Keratinocyte (primary cell): ENCODE results near the gene AMN. TPM values are rescaled to one million over a fixed set of nuclear protein-coding genes. Genes with fewer than 3 reads are reported as not detected.

Source experiments
- DNase-seq: peaks from one replicate; pipeline ENCODE4 v3.0.0-alpha.2; 2011; ENCODE audit warnings: low read depth, missing footprints, low spot score
- FAIRE-seq: peaks from 2 replicates; lab custom pipeline; 2011; peaks lifted over from hg19 to GRCh38; lab: Jason Lieb, UNC
- H2AFZ ChIP-seq: 2 replicates; pipeline ENCODE4 v1.6.0; 2012; ENCODE audit warnings: low read length, control low read depth, inconsistent platforms; ENCODE audit not compliant: control insufficient read depth
- H3K27ac ChIP-seq: 2 replicates; pipeline ENCODE4 v1.5.1; 2011; ENCODE audit warnings: low read length; ENCODE audit not compliant: control insufficient read depth, insufficient read depth
- H3K27me3 ChIP-seq: 3 replicates; pipeline ENCODE4 v1.6.0; 2011; ENCODE audit warnings: low read length; ENCODE audit not compliant: control insufficient read depth, insufficient read depth; ENCODE audit errors: extremely low read depth
- H3K36me3 ChIP-seq, 2 experiments: 2 replicates in 1 of 2; 3 replicates in 1 of 2; pipeline ENCODE4 v1.5.1; 2011; ENCODE audit warnings: low read length in 2 of 2, mild to moderate bottlenecking in 1 of 2; ENCODE audit not compliant: control insufficient read depth in 2 of 2, insufficient read depth in 2 of 2; ENCODE audit errors: extremely low read depth in 1 of 2
- H3K4me1 ChIP-seq: 3 replicates; pipeline ENCODE4 v1.5.1; 2011; ENCODE audit warnings: low read length; ENCODE audit not compliant: control insufficient read depth, insufficient read depth; ENCODE audit errors: extremely low read depth
- H3K4me2 ChIP-seq: 3 replicates; pipeline ENCODE4 v1.6.0; 2011; ENCODE audit warnings: low read depth, low read length; ENCODE audit not compliant: control insufficient read depth, insufficient read depth; ENCODE audit errors: extremely low read depth
- H3K4me3 ChIP-seq, 3 experiments: fragments of 200-600 bp in 1 of 3; sonication (generic) in 1 of 3; 2 replicates in 2 of 3; 3 replicates in 1 of 3; pipeline ENCODE4 v1.5.1; 2011 to 2016; ENCODE audit warnings: low read length in 3 of 3, mild to moderate bottlenecking in 3 of 3, control low read depth in 2 of 3, inconsistent platforms in 1 of 3, low read depth in 1 of 3, mixed read lengths in 1 of 3, mixed run types in 1 of 3, moderate library complexity in 1 of 3; ENCODE audit not compliant: control insufficient read depth in 2 of 3, insufficient read depth in 2 of 3; ENCODE audit errors: extremely low read depth in 1 of 3
- H3K79me2 ChIP-seq: 2 replicates; pipeline ENCODE4 v1.6.0; 2012; ENCODE audit warnings: low read length; ENCODE audit not compliant: control insufficient read depth, insufficient read depth
- H3K9ac ChIP-seq: 3 replicates; pipeline ENCODE4 v1.6.0; 2011; ENCODE audit warnings: low read length; ENCODE audit not compliant: control insufficient read depth, insufficient read depth; ENCODE audit errors: extremely low read depth
- H3K9me1 ChIP-seq: 3 replicates; pipeline ENCODE4 v1.6.0; 2011; ENCODE audit warnings: low read length; ENCODE audit not compliant: control insufficient read depth, insufficient read depth; ENCODE audit errors: extremely low read depth
- H3K9me3 ChIP-seq: 2 replicates; pipeline ENCODE4 v1.5.1; 2012; ENCODE audit warnings: low read depth, low read length; ENCODE audit not compliant: control insufficient read depth
- H4K20me1 ChIP-seq: 3 replicates; pipeline ENCODE4 v1.6.0; 2011; ENCODE audit warnings: low read length; ENCODE audit not compliant: control insufficient read depth, insufficient read depth; ENCODE audit errors: extremely low read depth
- CTCF ChIP-seq, 3 experiments: IDR thresholded peaks in 1 of 3; conservative IDR thresholded peaks in 1 of 3; optimal IDR thresholded peaks in 1 of 3; 2 replicates in 2 of 3; 3 replicates in 1 of 3; pipeline versions ENCODE3 to v1.5.1; 2011; ENCODE audit warnings: low read length in 3 of 3, mild to moderate bottlenecking in 3 of 3, moderate library complexity in 2 of 3, control low read depth in 1 of 3, inconsistent platforms in 1 of 3; ENCODE audit not compliant: insufficient read depth in 2 of 3; ENCODE audit errors: extremely low read depth in 1 of 3
- EZH2 ChIP-seq: IDR thresholded peaks from one replicate; pipeline ENCODE4 v1.6.1; 2012; ENCODE audit warnings: inconsistent platforms, mild to moderate bottlenecking, low read length, moderate library complexity
- dilution Hi-C: fragments of 300-500 bp; cut with MboI; formaldehyde crosslinking; loops from one replicate; pipeline ENCODE4 v1.7.0; 2020; ENCODE audit warnings: low sequenced_read_pairs; ENCODE audit not compliant: extremely low pct_ligation_motif_present
- polyA plus RNA-seq, 5 experiments: library from polyadenylated mRNA; depleted of rRNA in 3 of 5; stranded (reverse) in 3 of 5; stranded (forward) in 1 of 5; unstranded in 1 of 5; fragments of >200 nt; gene quantifications; 1 replicate in 1 of 5; 2 replicates in 3 of 5; 3 replicates in 1 of 5; pipeline versions ENCODE4 v1.2.1 to v1.2.3, GENCODE V29; 2011 to 2012; ENCODE audit warnings: missing spikeins in 2 of 5, low read depth in 1 of 5, low replicate concordance in 1 of 5

Gene AMN
- polyA plus RNA-seq, 1 donor (not counting 4 experiments of a cell fraction or from before 2014, with no cell fraction given) = 0.22 TPM

GRCh38 chr14:102945346-102946130 lies 23.1 kb downstream of the AMN start:
- dilution Hi-C loops = no loop called here

GRCh38 chr14:102947321-102948103 lies 25.0 kb downstream of the AMN start:
- Histone ChIP-seq H3K4me3 (no peak overlapping the region), H3K4me2 (no peak overlapping the region), H2AFZ (no peak overlapping the region), H3K27ac (no peak overlapping the region), H3K9ac (no peak overlapping the region), H3K9me3 (no peaks in the 10 kb centered on the region), H3K4me1 (no peaks in the 10 kb centered on the region), H4K20me1 (peaks cover 3% of the 10 kb centered on the region), H3K9me1 (no peaks in the 10 kb centered on the region), H3K27me3 (no peaks in the 10 kb centered on the region), H3K36me3 (peaks cover 39% of the 10 kb centered on the region in 2 experiments), H3K79me2 (no peaks in the 10 kb centered on the region)
- DNase-seq (no peak), FAIRE-seq (no peak)
- no peak for TF ChIP-seq CTCF (optimal IDR thresholded peaks at IDR 0.05 in 1 of 3, IDR thresholded peaks at IDR 0.05 in 1 of 3, conservative IDR thresholded peaks at IDR 0.05 in 1 of 3; ENCODE audit: extremely low read depth in 1 of 3, insufficient read depth in 2 of 3, low read length in 3 of 3)
- no peak for TF ChIP-seq EZH2
- dilution Hi-C loops = no loop called here

More at GRCh38 chr14:102945346-102946130, 23.1 kb downstream of the AMN start:
- H3K4me2 ChIP-seq = no peak overlapping the region
- H3K4me3 ChIP-seq = no peak overlapping the region
- no peaks in the 10 kb centered on the region for H3K27me3 ChIP-seq
- no peak for DNase-seq
- no peaks in the 10 kb centered on the region for H3K79me2 ChIP-seq
- H3K9me3 ChIP-seq = no peaks in the 10 kb centered on the region
- TF ChIP-seq EZH2 (no peak), CTCF (optimal IDR thresholded peaks at IDR 0.05 in 1 of 3, IDR thresholded peaks at IDR 0.05 in 1 of 3, conservative IDR thresholded peaks at IDR 0.05 in 1 of 3; ENCODE audit: extremely low read depth in 1 of 3, insufficient read depth in 2 of 3, low read length in 3 of 3) (no peak)
- no peaks in the 10 kb centered on the region for H3K4me1 ChIP-seq
- H2AFZ ChIP-seq = no peak overlapping the region
- H3K27ac ChIP-seq = no peak overlapping the region
- peaks cover 35 to 42% of the 10 kb centered on the region in 2 experiments for H3K36me3 ChIP-seq
- no peak for FAIRE-seq
- H3K9ac ChIP-seq = no peak overlapping the region
- H3K9me1 ChIP-seq = no peaks in the 10 kb centered on the region
- H4K20me1 ChIP-seq = peaks cover 3% of the 10 kb centered on the region
